OCI-LY1 (cell line): ENCODE measurements around the gene FAM162B.

Experiments used
- EZH2 ChIP-seq: fragments of 200-600 bp; sonication (generic), shearing (Covaris generic); IDR thresholded peaks from 2 replicates; pipeline ENCODE4 v1.8.0; 2017; ENCODE audit warnings: borderline replicate concordance, mixed run types, mild to moderate bottlenecking, antibody characterized with exemption, low read length, moderate library complexity, mixed read lengths
- TF ChIP-seq, protein P1 (sequence below): fragments of 200-600 bp; sonication (generic), shearing (Covaris generic); IDR thresholded peaks from 2 replicates; pipeline ENCODE4 v1.5.1; 2017; ENCODE audit warnings: mild to moderate bottlenecking, antibody characterized with exemption, low read length, moderate library complexity, mixed read lengths

DNA sequence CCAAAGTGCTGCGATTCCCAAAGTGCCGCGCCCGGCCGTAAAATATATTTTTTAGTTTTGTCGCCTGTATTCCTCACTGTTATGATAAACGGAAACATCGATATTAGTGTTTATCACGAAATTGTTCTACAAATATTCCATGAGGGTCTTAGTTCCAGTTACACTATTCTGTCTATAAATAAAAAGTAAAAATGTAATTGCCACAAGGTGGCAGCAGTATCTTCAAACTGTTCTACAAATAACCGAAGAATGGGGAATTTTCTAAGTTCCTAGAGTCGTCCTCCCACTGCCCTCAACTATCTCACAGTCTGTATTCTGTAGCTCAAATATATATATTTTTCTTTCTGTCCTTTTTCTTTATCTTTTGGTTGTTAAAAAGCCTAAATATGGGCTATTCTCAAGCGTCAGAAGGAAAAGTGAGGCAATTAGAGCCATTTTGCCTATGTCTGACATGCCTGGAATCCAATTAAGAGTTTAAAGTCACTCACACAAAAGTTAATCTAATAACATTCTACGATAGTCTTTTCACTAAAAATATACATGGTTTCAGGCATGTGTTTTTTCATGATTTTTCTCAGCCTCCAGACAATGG, 14.2 kb upstream of the FAM162B start:
- TF ChIP-seq, protein P1, sequence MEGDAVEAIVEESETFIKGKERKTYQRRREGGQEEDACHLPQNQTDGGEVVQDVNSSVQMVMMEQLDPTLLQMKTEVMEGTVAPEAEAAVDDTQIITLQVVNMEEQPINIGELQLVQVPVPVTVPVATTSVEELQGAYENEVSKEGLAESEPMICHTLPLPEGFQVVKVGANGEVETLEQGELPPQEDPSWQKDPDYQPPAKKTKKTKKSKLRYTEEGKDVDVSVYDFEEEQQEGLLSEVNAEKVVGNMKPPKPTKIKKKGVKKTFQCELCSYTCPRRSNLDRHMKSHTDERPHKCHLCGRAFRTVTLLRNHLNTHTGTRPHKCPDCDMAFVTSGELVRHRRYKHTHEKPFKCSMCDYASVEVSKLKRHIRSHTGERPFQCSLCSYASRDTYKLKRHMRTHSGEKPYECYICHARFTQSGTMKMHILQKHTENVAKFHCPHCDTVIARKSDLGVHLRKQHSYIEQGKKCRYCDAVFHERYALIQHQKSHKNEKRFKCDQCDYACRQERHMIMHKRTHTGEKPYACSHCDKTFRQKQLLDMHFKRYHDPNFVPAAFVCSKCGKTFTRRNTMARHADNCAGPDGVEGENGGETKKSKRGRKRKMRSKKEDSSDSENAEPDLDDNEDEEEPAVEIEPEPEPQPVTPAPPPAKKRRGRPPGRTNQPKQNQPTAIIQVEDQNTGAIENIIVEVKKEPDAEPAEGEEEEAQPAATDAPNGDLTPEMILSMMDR: peak; percentile 50; the same call in 1 of the 2 replicates
- no peak for TF ChIP-seq EZH2
